Uterus (tissue), 4 donors: ENCODE results near the gene HOXB4. TPM values are rescaled to one million over a fixed set of nuclear protein-coding genes. Genes with fewer than 3 reads are reported as not detected.
A peak's percentile ranks its signal among the peaks of the same experiment; 100 is the strongest.

Source experiments
- DNase-seq, 2 donors: peaks; one replicate each; pipeline ENCODE4 v3.0.0-alpha.2; 2019 to 2020
- H3K27ac ChIP-seq, 2 donors: fragments of 200-600 bp; sonication (generic); 1 replicate in 1 of 2; 2 replicates in 1 of 2; pipeline ENCODE4 v1.5.1; 2016 to 2018
- H3K27me3 ChIP-seq, 2 donors: fragments of 200-600 bp; sonication (generic); one replicate each; pipeline ENCODE4 v1.5.1; 2018 to 2019; ENCODE audit warnings: control low read depth in 1 of 2
- H3K36me3 ChIP-seq, 2 donors: fragments of 200-600 bp; sonication (generic); one replicate each; pipeline ENCODE4 v1.5.1; 2019; ENCODE audit warnings: control low read depth in 1 of 2
- H3K4me1 ChIP-seq, 2 donors: fragments of 200-600 bp; sonication (generic); one replicate each; pipeline ENCODE4 v1.5.1; 2018 to 2019; ENCODE audit warnings: control low read depth in 1 of 2
- H3K4me3 ChIP-seq, 2 donors: fragments of 200-600 bp; sonication (generic); 1 replicate in 1 of 2; 2 replicates in 1 of 2; pipeline ENCODE4 v1.5.1; 2018 to 2019; ENCODE audit warnings: mild to moderate bottlenecking in 1 of 2
- H3K9me3 ChIP-seq, 2 donors: fragments of 200-600 bp; sonication (generic); one replicate each; pipeline ENCODE4 v1.5.1; 2019; ENCODE audit warnings: control low read depth in 1 of 2
- CTCF ChIP-seq, 4 experiments: fragments of 200-600 bp in 2 of 4; fragments of 450-650 bp in 2 of 4; sonication (generic) in 2 of 4; IDR thresholded peaks; one replicate each; pipeline ENCODE4 v1.5.1; 2016 to 2019; ENCODE audit warnings: antibody characterized with exemption in 4 of 4, mild to moderate bottlenecking in 2 of 4, moderate library complexity in 1 of 4
- POLR2A ChIP-seq, 2 donors: fragments of 450-650 bp; IDR thresholded peaks; one replicate each; pipeline ENCODE4 v1.6.1; 2016; ENCODE audit warnings: antibody characterized with exemption in 2 of 2, mild to moderate bottlenecking in 1 of 2, moderate library complexity in 1 of 2
- intact Hi-C: fragments of 100-400 bp; cut with DNase I; formaldehyde crosslinking; loops from one replicate; pipeline ENCODE4 v1.15.1; 2023; ENCODE audit warnings: low total_unique reads
- total RNA-seq, 4 donors: library from RNA; depleted of rRNA in 3 of 4; stranded (reverse); fragments of >200 nt in 3 of 4; gene quantifications; one replicate each; pipeline versions ENCODE4 v1.1.0 to v1.2.4, GENCODE V29; 2014 to 2023
- donor health status: DM: yes; HTN: yes; CAD: no.

Gene HOXB4
- total RNA-seq, 4 donors from 2014 or later, result 0.88 to 6.9 (median 5.5) TPM; not detected in 1

- peaks cover 0 to 5% of the 10 kb centered on the region in 2 donors for H3K4me1 ChIP-seq
- no peak for DNase-seq
Measured at GRCh38 chr17:48563385-48563838, 14.7 kb downstream of the HOXB4 start.

GRCh38 chr17:48562934-48563333, 15.2 kb downstream of the HOXB4 start:
- intact Hi-C loops, result no loop called here
- Histone ChIP-seq H3K27ac (no peak overlapping the region), H3K36me3 (no peaks in the 10 kb centered on the region), H3K4me1 (peaks cover 0 to 5% of the 10 kb centered on the region in 2 donors), H3K27me3 (peaks cover 0 to 4% of the 10 kb centered on the region in 2 donors), H3K4me3 (no peak overlapping the region), H3K9me3 (no peaks in the 10 kb centered on the region)
- DNase-seq, result no peak
- TF ChIP-seq CTCF (IDR thresholded peaks at IDR 0.05), result no peak
- TF ChIP-seq POLR2A (IDR thresholded peaks at IDR 0.05), result no peak

More at GRCh38 chr17:48563385-48563838, 14.7 kb downstream of the HOXB4 start:
- Histone ChIP-seq H3K9me3 (no peaks in the 10 kb centered on the region), H3K4me3 (no peak overlapping the region), H3K27me3 (peaks cover 0 to 9% of the 10 kb centered on the region in 2 donors), H3K36me3 (no peaks in the 10 kb centered on the region), H3K27ac (no peak overlapping the region)
- no peak for TF ChIP-seq POLR2A (IDR thresholded peaks at IDR 0.05)
- no peak for TF ChIP-seq CTCF (IDR thresholded peaks at IDR 0.05)
- intact Hi-C loops, result no loop called here

- Histone ChIP-seq H3K9me3 (no peaks in the 10 kb centered on the region), H3K36me3 (no peaks in the 10 kb centered on the region), H3K27ac (no peak overlapping the region), H3K4me1 (peaks cover 3 to 5% of the 10 kb centered on the region in 2 donors), H3K27me3 (no peaks in the 10 kb centered on the region), H3K4me3 (no peak overlapping the region)
- intact Hi-C loops, result no loop called here
- no peak for TF ChIP-seq POLR2A (IDR thresholded peaks at IDR 0.05)
- no peak for TF ChIP-seq CTCF (IDR thresholded peaks at IDR 0.05)
- no peak for DNase-seq
Measured at GRCh38 chr17:48561884-48562810, 16.0 kb downstream of the HOXB4 start.

DNA sequence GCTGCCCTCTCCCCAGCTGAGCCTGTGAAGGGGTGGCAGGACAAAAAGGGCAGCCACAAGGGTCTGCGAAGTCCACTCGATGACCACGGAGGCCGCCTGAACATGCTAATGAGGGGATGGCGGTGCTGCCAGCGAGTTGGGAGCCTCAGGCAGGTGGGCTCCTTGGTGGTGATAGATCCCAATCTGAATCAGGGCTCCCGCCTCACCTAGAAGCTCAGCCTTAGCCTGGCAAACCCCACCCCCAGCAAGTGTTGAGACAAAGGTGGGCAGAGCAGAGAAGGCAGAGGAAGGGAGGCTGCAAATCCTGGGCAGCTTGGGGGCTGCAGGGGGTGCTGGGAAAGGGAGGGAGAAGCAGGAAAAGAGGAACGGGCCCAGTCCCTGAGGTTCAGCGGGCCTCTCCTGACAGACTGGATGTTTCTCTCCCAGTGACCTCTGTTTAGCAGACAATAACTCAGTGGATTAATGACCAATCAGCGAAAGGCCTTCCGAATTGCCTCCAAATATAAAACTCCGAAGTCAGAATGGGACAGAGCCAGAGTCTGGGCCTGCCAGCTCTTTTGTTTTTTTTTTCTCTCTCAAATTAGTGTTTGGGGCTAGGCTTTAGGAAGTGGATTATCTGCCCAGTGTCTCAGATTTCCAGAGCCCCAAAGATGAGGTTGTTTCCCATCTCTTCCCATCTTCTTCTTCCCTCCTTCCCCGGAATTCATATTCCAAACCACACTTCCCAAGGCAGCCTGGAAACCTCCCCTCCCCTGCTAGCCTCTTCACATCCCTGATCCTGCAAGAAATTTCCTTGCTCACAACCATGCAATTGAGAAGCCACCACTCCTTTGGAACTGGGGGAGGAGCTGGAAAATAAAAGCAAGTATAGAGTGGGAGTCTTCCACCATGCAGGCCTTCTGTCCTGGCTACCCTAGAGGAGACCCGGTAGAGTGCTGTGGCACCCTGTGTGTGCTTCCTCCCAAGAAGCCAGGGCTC, 18.0 kb downstream of the HOXB4 start:
- Histone ChIP-seq H3K4me3 (no peak overlapping the region), H3K9me3 (no peaks in the 10 kb centered on the region), H3K36me3 (no peaks in the 10 kb centered on the region), H3K4me1 (peaks cover 3 to 10% of the 10 kb centered on the region in 2 donors), H3K27ac (peak overlapping the region in 1 of 2 donors; percentile 37), H3K27me3 (no peaks in the 10 kb centered on the region)
- intact Hi-C loops, result no loop called here
- TF ChIP-seq CTCF (IDR thresholded peaks at IDR 0.05), result no peak
- no peak for TF ChIP-seq POLR2A (IDR thresholded peaks at IDR 0.05)
- DNase-seq, result no peak
